CD14-positive monocyte (primary cell): ENCODE data around the gene STX10. TPM values are rescaled to one million over a fixed set of nuclear protein-coding genes. Genes with fewer than 3 reads are reported as not detected.

Experiments used
- DNase-seq, 3 donors: peaks; one replicate each; pipeline ENCODE4 v3.0.0-alpha.2; 2011 to 2022
- H2AFZ ChIP-seq: 2 replicates; pipeline ENCODE4 v1.6.0; 2012; ENCODE audit warnings: mild to moderate bottlenecking, low read depth, low read length, inconsistent platforms; ENCODE audit not compliant: insufficient read depth, poor library complexity, severe bottlenecking
- H3K27ac ChIP-seq, 2 donors: 1 replicate in 1 of 2; 2 replicates in 1 of 2; pipeline ENCODE4 v1.5.1; 2012 to 2013; ENCODE audit warnings: low read length in 2 of 2, control low read depth in 1 of 2, inconsistent platforms in 1 of 2, low read depth in 1 of 2, mild to moderate bottlenecking in 1 of 2
- H3K27me3 ChIP-seq, 2 donors: one replicate each; pipeline versions ENCODE4 v1.6.0 to v1.6.1; 2011 to 2013; ENCODE audit warnings: low read length in 2 of 2; ENCODE audit not compliant: control insufficient read depth in 2 of 2, insufficient read depth in 2 of 2
- H3K36me3 ChIP-seq, 2 donors: replicated peaks in 1 of 2; 1 replicate in 1 of 2; 2 replicates in 1 of 2; pipeline versions ENCODE4 v1.5.1 to v1.6.1; 2012 to 2013; ENCODE audit warnings: low read length in 2 of 2, control low read depth in 1 of 2, inconsistent platforms in 1 of 2, mild to moderate bottlenecking in 1 of 2; ENCODE audit not compliant: insufficient read depth in 2 of 2, control insufficient read depth in 1 of 2
- H3K4me1 ChIP-seq, 2 donors: 1 replicate in 1 of 2; 2 replicates in 1 of 2; pipeline versions ENCODE4 v1.5.1 to v1.6.1; 2012 to 2013; ENCODE audit warnings: low read length in 2 of 2, control low read depth in 1 of 2, inconsistent platforms in 1 of 2, mild to moderate bottlenecking in 1 of 2, moderate library complexity in 1 of 2; ENCODE audit not compliant: insufficient read depth in 2 of 2, control insufficient read depth in 1 of 2
- H3K4me2 ChIP-seq: replicated peaks from 2 replicates; pipeline ENCODE3; 2012; ENCODE audit warnings: low read length, moderate library complexity, mild to moderate bottlenecking; ENCODE audit not compliant: poor library complexity, severe bottlenecking; ENCODE audit errors: extremely low read depth
- H3K4me3 ChIP-seq, 3 experiments: fragments of 200-600 bp in 1 of 3; sonication (generic) in 1 of 3; replicated peaks in 1 of 3; 1 replicate in 2 of 3; 2 replicates in 1 of 3; pipeline ENCODE4 v1.5.1; 2011 to 2013; ENCODE audit warnings: low read length in 3 of 3, mild to moderate bottlenecking in 3 of 3, control low read depth in 2 of 3, low read depth in 2 of 3, inconsistent platforms in 1 of 3, moderate library complexity in 1 of 3
- H3K79me2 ChIP-seq: 2 replicates; pipeline ENCODE4 v1.6.0; 2012; ENCODE audit warnings: mild to moderate bottlenecking, control low read depth, inconsistent platforms, low read length, moderate library complexity; ENCODE audit not compliant: insufficient read depth
- H3K9ac ChIP-seq: 2 replicates; pipeline ENCODE4 v1.6.0; 2017; ENCODE audit warnings: low read length, mild to moderate bottlenecking; ENCODE audit not compliant: insufficient read depth, poor library complexity, severe bottlenecking
- H3K9me3 ChIP-seq, 2 donors: replicated peaks in 1 of 2; 1 replicate in 1 of 2; 2 replicates in 1 of 2; pipeline versions ENCODE4 v1.5.1 to v1.6.1; 2012 to 2013; ENCODE audit warnings: low read length in 2 of 2, control low read depth in 1 of 2; ENCODE audit not compliant: control insufficient read depth in 1 of 2, insufficient read depth in 1 of 2
- H4K20me1 ChIP-seq: 2 replicates; pipeline ENCODE4 v1.6.0; 2012; ENCODE audit warnings: mild to moderate bottlenecking, low read length, control low read depth, moderate library complexity; ENCODE audit not compliant: insufficient read depth
- H3K27ac Mint-ChIP-seq, 7 donors: one replicate each; pipeline ENCODE4 v1.8.0; 2020; ENCODE audit warnings: mild to moderate bottlenecking in 7 of 7, mixed read lengths in 7 of 7, moderate library complexity in 6 of 7, inconsistent platforms in 2 of 7
- H3K27me3 Mint-ChIP-seq, 3 donors: one replicate each; pipeline ENCODE4 v1.8.0; 2021 to 2022; ENCODE audit warnings: low read depth in 3 of 3, mild to moderate bottlenecking in 3 of 3, mixed read lengths in 3 of 3, moderate library complexity in 3 of 3, inconsistent platforms in 1 of 3
- H3K36me3 Mint-ChIP-seq, 2 donors: one replicate each; pipeline ENCODE4 v1.8.0; 2020; ENCODE audit warnings: mixed read lengths in 2 of 2, inconsistent platforms in 1 of 2, mild to moderate bottlenecking in 1 of 2
- H3K4me1 Mint-ChIP-seq: one replicate; pipeline ENCODE4 v1.8.0; 2020; ENCODE audit warnings: mild to moderate bottlenecking, mixed read lengths
- H3K4me3 Mint-ChIP-seq, 2 donors: one replicate each; pipeline ENCODE4 v1.8.0; 2020; ENCODE audit warnings: mild to moderate bottlenecking in 2 of 2, mixed read lengths in 2 of 2, moderate library complexity in 1 of 2
- H3K9me3 Mint-ChIP-seq, 7 donors: one replicate each; pipeline ENCODE4 v1.8.0; 2020 to 2022; ENCODE audit warnings: mixed read lengths in 7 of 7, mild to moderate bottlenecking in 6 of 7, moderate library complexity in 6 of 7, inconsistent platforms in 2 of 7
- WGBS: methylation state at CpG from one replicate; pipeline ENCODE4 v1.1.5; 2013; ENCODE audit warnings: missing lambda C conversion rate; ENCODE audit not compliant: insufficient coverage; 5-methylcytosine and 5-hydroxymethylcytosine counted together
- intact Hi-C, 2 donors: fragments of 100-400 bp; cut with micrococcal nuclease; formaldehyde crosslinking; loops; one replicate each; pipeline versions ENCODE4 v1.15.0 to v1.15.1; 2023
- polyA plus RNA-seq, 3 donors: library from polyadenylated mRNA; depleted of rRNA in 1 of 3; unstranded in 2 of 3; stranded (reverse) in 1 of 3; fragments of 300-500 nt in 2 of 3; fragments of >200 nt in 1 of 3; fragmentation: Illumina TruSeq in 2 of 3; gene quantifications; 1 replicate in 2 of 3; 2 replicates in 1 of 3; pipeline ENCODE4 v1.2.3, GENCODE V29; 2012 to 2021
- TF ChIP-seq, protein P1 (sequence below): fragments of 200-600 bp; IDR thresholded peaks from one replicate; pipeline ENCODE4 v1.8.0; 2022; ENCODE audit warnings: antibody characterized with exemption, mild to moderate bottlenecking

STX10 gene
- polyA plus RNA-seq, 3 donors = 158 to 392 (median 172) TPM

DNA sequence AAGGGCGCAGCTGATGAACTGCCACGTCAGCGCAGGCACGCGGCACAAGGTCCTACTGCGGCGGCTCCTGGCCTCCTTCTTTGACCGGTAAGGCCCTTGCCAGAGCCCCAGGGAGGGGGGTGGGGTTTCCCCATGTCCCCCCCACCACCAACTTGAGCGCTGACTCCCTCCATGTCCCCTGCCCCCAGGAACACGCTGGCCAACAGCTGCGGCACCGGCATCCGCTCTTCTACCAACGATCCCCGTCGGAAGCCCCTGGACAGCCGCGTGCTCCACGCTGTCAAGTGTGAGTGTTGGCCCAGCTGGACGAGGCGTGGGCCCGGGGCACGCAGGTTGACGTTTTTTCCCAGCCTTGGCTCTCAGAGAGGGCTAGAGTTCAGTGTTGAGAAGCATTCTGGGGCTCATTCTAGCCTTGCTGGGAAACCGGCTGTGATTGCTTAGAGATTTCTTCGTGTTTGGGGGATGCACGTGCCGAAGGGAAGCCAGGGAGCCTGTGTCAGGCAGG, 12.8 kb downstream of the STX10 start:
- TF ChIP-seq, protein P1, sequence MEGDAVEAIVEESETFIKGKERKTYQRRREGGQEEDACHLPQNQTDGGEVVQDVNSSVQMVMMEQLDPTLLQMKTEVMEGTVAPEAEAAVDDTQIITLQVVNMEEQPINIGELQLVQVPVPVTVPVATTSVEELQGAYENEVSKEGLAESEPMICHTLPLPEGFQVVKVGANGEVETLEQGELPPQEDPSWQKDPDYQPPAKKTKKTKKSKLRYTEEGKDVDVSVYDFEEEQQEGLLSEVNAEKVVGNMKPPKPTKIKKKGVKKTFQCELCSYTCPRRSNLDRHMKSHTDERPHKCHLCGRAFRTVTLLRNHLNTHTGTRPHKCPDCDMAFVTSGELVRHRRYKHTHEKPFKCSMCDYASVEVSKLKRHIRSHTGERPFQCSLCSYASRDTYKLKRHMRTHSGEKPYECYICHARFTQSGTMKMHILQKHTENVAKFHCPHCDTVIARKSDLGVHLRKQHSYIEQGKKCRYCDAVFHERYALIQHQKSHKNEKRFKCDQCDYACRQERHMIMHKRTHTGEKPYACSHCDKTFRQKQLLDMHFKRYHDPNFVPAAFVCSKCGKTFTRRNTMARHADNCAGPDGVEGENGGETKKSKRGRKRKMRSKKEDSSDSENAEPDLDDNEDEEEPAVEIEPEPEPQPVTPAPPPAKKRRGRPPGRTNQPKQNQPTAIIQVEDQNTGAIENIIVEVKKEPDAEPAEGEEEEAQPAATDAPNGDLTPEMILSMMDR = no peak
- Histone ChIP-seq H3K4me1 (no peaks in the 10 kb centered on the region), H3K27me3 (no peaks in the 10 kb centered on the region), H3K4me2 (no peak overlapping the region), H4K20me1 (peaks cover 50% of the 10 kb centered on the region), H3K4me3 (no peak overlapping the region), H3K9me3 (no peaks in the 10 kb centered on the region), H3K36me3 (peaks cover 48 to 71% of the 10 kb centered on the region in 2 donors), H3K9ac (no peak overlapping the region), H3K27ac (no peak overlapping the region), H2AFZ (no peak overlapping the region), H3K79me2 (peaks cover 27% of the 10 kb centered on the region)
- no peak overlapping the region for H3K4me3 Mint-ChIP-seq
- H3K27ac Mint-ChIP-seq = peak overlapping the region in 3 of 7 donors; percentile 27 to 77 (median 48)
- no peak for DNase-seq
- no peaks in the 10 kb centered on the region for H3K27me3 Mint-ChIP-seq
- peaks cover 13% of the 10 kb centered on the region for H3K4me1 Mint-ChIP-seq
- intact Hi-C loops = no loop called here
- WGBS = 97% methylated on average over 20 of the region's 28 CpGs
- peaks cover 0 to 2% (median 0%) of the 10 kb centered on the region in 7 donors for H3K9me3 Mint-ChIP-seq
- peaks cover 41 to 80% of the 10 kb centered on the region in 2 donors for H3K36me3 Mint-ChIP-seq

DNA sequence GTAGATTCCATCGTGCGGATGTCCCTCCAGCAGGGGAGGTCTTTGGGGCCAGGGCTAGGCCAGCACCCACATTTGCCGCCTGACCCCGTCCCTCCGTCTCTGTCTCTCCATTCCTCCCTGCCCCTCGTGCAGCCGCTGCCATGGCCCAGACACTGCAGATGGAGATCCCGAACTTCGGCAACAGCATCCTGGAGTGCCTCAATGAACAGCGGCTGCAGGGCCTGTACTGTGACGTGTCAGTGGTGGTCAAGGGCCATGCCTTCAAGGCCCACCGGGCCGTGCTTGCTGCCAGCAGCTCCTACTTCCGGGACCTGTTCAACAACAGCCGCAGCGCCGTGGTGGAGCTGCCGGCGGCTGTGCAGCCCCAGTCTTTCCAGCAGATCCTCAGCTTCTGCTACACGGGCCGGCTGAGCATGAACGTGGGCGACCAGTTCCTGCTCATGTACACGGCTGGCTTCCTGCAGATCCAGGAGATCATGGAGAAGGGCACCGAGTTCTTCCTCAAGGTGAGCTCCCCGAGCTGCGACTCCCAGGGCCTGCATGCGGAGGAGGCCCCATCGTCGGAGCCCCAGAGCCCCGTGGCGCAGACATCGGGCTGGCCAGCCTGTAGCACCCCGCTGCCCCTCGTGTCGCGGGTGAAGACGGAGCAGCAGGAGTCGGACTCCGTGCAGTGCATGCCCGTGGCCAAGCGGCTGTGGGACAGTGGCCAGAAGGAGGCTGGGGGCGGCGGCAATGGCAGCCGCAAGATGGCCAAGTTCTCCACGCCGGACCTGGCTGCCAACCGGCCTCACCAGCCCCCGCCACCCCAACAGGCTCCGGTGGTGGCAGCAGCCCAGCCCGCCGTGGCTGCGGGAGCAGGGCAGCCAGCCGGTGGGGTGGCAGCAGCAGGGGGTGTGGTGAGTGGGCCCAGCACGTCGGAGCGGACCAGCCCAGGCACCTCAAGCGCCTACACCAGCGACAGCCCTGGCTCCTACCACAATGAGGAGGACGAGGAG, 14.8 kb downstream of the STX10 start:
- Mint-ChIP-seq H3K36me3 (peaks cover 35 to 66% of the 10 kb centered on the region in 2 donors), H3K27ac (no peak overlapping the region), H3K9me3 (peaks cover 0 to 2% (median 0%) of the 10 kb centered on the region in 7 donors), H3K27me3 (no peaks in the 10 kb centered on the region), H3K4me1 (peaks cover 19% of the 10 kb centered on the region), H3K4me3 (no peak overlapping the region)
- 96% methylated on average over 57 of the region's 60 CpGs for WGBS
- no peak overlapping the region for H3K27ac ChIP-seq
- H3K9me3 ChIP-seq = no peaks in the 10 kb centered on the region
- no peak overlapping the region for H2AFZ ChIP-seq
- H3K27me3 ChIP-seq = no peaks in the 10 kb centered on the region
- H3K4me3 ChIP-seq = no peak overlapping the region
- DNase-seq = no peak
- no peak overlapping the region for H3K9ac ChIP-seq
- peaks cover 62% of the 10 kb centered on the region for H4K20me1 ChIP-seq
- TF ChIP-seq, protein P1 = no peak
- peaks cover 41% of the 10 kb centered on the region for H3K79me2 ChIP-seq
- peaks cover 44 to 64% of the 10 kb centered on the region in 2 donors for H3K36me3 ChIP-seq
- intact Hi-C loops = no loop called here
- H3K4me1 ChIP-seq = no peaks in the 10 kb centered on the region
- H3K4me2 ChIP-seq = no peak overlapping the region
